RPMI7951 (cell line): ENCODE measurements around the gene FMNL2. TPM values are rescaled to one million over a fixed set of nuclear protein-coding genes. Genes with fewer than 3 reads are reported as not detected.

Experiments
- DNase-seq: peaks from one replicate; pipeline ENCODE4 v3.0.0-alpha.2; 2012; ENCODE audit warnings: low read depth
- total RNA-seq: library from RNA; depleted of rRNA; stranded (reverse); fragments of >200 nt; shearing (Covaris generic); gene quantifications from 2 replicates; pipeline ENCODE4 v1.2.3, GENCODE V29; 2014

FMNL2 gene
- total RNA-seq, 1 experiment from 2014 or later: 51.7 TPM

- DNase-seq: peak; percentile 39
These were observed 245.7 kb downstream of the FMNL2 start for GRCh38 chr2:152580714-152581113.

GRCh38 chr2:152581360-152581759, 246.4 kb downstream of the FMNL2 start:
- DNase-seq: peak; percentile 66

- no peak for DNase-seq
These were observed 247.1 kb downstream of the FMNL2 start for GRCh38 chr2:152582081-152582480.

GRCh38 chr2:152583512-152584229, 248.7 kb downstream of the FMNL2 start:
- no peak for DNase-seq

- peak; percentile 39 for DNase-seq
These were observed 249.3 kb downstream of the FMNL2 start for GRCh38 chr2:152584301-152584700.

GRCh38 chr2:152585830-152586484, 251.0 kb downstream of the FMNL2 start:
- peak; percentile 100 for DNase-seq

GRCh38 chr2:152587187-152587947, 252.4 kb downstream of the FMNL2 start:
- peak; percentile 65 for DNase-seq

GRCh38 chr2:152588998-152589397, 254.0 kb downstream of the FMNL2 start:
- no peak for DNase-seq

- DNase-seq: peak; percentile 17
These were observed 259.2 kb downstream of the FMNL2 start for GRCh38 chr2:152594022-152594766.

GRCh38 chr2:152594792-152595191, 259.8 kb downstream of the FMNL2 start:
- DNase-seq: peak; percentile 18

GRCh38 chr2:152598975-152599759, 264.2 kb downstream of the FMNL2 start:
- peak; percentile 53 for DNase-seq

GRCh38 chr2:152600051-152600657, 265.2 kb downstream of the FMNL2 start:
- peak; percentile 24 for DNase-seq

GRCh38 chr2:152600697-152601096, 265.7 kb downstream of the FMNL2 start:
- peak; percentile 81 for DNase-seq

GRCh38 chr2:152602750-152603149, 267.8 kb downstream of the FMNL2 start:
- no peak for DNase-seq

- no peak for DNase-seq
These were observed 268.2 kb downstream of the FMNL2 start for GRCh38 chr2:152603166-152603565.

GRCh38 chr2:152606081-152606480, 271.1 kb downstream of the FMNL2 start:
- DNase-seq: no peak

GRCh38 chr2:152606941-152607340, 272.0 kb downstream of the FMNL2 start:
- DNase-seq: no peak

GRCh38 chr2:152607793-152608300, 272.9 kb downstream of the FMNL2 start:
- no peak for DNase-seq

- no peak for DNase-seq
These were observed 274.2 kb downstream of the FMNL2 start for GRCh38 chr2:152609154-152609553.

GRCh38 chr2:152609699-152610098, 274.7 kb downstream of the FMNL2 start:
- no peak for DNase-seq
